CD14-positive monocyte (primary cell): Measurements from ENCODE around the gene NBPF3. TPM values are rescaled to one million over a fixed set of nuclear protein-coding genes. Genes with fewer than 3 reads are reported as not detected.

ENCODE experiments used
- DNase-seq, 3 donors: peaks; one replicate each; pipeline ENCODE4 v3.0.0-alpha.2; 2011 to 2022
- H2AFZ ChIP-seq: 2 replicates; pipeline ENCODE4 v1.6.0; 2012; ENCODE audit warnings: mild to moderate bottlenecking, low read depth, low read length, inconsistent platforms; ENCODE audit not compliant: insufficient read depth, poor library complexity, severe bottlenecking
- H3K27ac ChIP-seq, 2 donors: 1 replicate in 1 of 2; 2 replicates in 1 of 2; pipeline ENCODE4 v1.5.1; 2012 to 2013; ENCODE audit warnings: low read length in 2 of 2, control low read depth in 1 of 2, inconsistent platforms in 1 of 2, low read depth in 1 of 2, mild to moderate bottlenecking in 1 of 2
- H3K27me3 ChIP-seq, 2 donors: one replicate each; pipeline versions ENCODE4 v1.6.0 to v1.6.1; 2011 to 2013; ENCODE audit warnings: low read length in 2 of 2; ENCODE audit not compliant: control insufficient read depth in 2 of 2, insufficient read depth in 2 of 2
- H3K36me3 ChIP-seq, 2 donors: replicated peaks in 1 of 2; 1 replicate in 1 of 2; 2 replicates in 1 of 2; pipeline versions ENCODE4 v1.5.1 to v1.6.1; 2012 to 2013; ENCODE audit warnings: low read length in 2 of 2, control low read depth in 1 of 2, inconsistent platforms in 1 of 2, mild to moderate bottlenecking in 1 of 2; ENCODE audit not compliant: insufficient read depth in 2 of 2, control insufficient read depth in 1 of 2
- H3K4me1 ChIP-seq, 2 donors: 1 replicate in 1 of 2; 2 replicates in 1 of 2; pipeline versions ENCODE4 v1.5.1 to v1.6.1; 2012 to 2013; ENCODE audit warnings: low read length in 2 of 2, control low read depth in 1 of 2, inconsistent platforms in 1 of 2, mild to moderate bottlenecking in 1 of 2, moderate library complexity in 1 of 2; ENCODE audit not compliant: insufficient read depth in 2 of 2, control insufficient read depth in 1 of 2
- H3K4me2 ChIP-seq: replicated peaks from 2 replicates; pipeline ENCODE3; 2012; ENCODE audit warnings: low read length, moderate library complexity, mild to moderate bottlenecking; ENCODE audit not compliant: poor library complexity, severe bottlenecking; ENCODE audit errors: extremely low read depth
- H3K4me3 ChIP-seq, 3 experiments: fragments of 200-600 bp in 1 of 3; sonication (generic) in 1 of 3; replicated peaks in 1 of 3; 1 replicate in 2 of 3; 2 replicates in 1 of 3; pipeline ENCODE4 v1.5.1; 2011 to 2013; ENCODE audit warnings: low read length in 3 of 3, mild to moderate bottlenecking in 3 of 3, control low read depth in 2 of 3, low read depth in 2 of 3, inconsistent platforms in 1 of 3, moderate library complexity in 1 of 3
- H3K79me2 ChIP-seq: 2 replicates; pipeline ENCODE4 v1.6.0; 2012; ENCODE audit warnings: mild to moderate bottlenecking, control low read depth, inconsistent platforms, low read length, moderate library complexity; ENCODE audit not compliant: insufficient read depth
- H3K9ac ChIP-seq: 2 replicates; pipeline ENCODE4 v1.6.0; 2017; ENCODE audit warnings: low read length, mild to moderate bottlenecking; ENCODE audit not compliant: insufficient read depth, poor library complexity, severe bottlenecking
- H3K9me3 ChIP-seq, 2 donors: replicated peaks in 1 of 2; 1 replicate in 1 of 2; 2 replicates in 1 of 2; pipeline versions ENCODE4 v1.5.1 to v1.6.1; 2012 to 2013; ENCODE audit warnings: low read length in 2 of 2, control low read depth in 1 of 2; ENCODE audit not compliant: control insufficient read depth in 1 of 2, insufficient read depth in 1 of 2
- H4K20me1 ChIP-seq: 2 replicates; pipeline ENCODE4 v1.6.0; 2012; ENCODE audit warnings: mild to moderate bottlenecking, low read length, control low read depth, moderate library complexity; ENCODE audit not compliant: insufficient read depth
- H3K27ac Mint-ChIP-seq, 7 donors: one replicate each; pipeline ENCODE4 v1.8.0; 2020; ENCODE audit warnings: mild to moderate bottlenecking in 7 of 7, mixed read lengths in 7 of 7, moderate library complexity in 6 of 7, inconsistent platforms in 2 of 7
- H3K27me3 Mint-ChIP-seq, 3 donors: one replicate each; pipeline ENCODE4 v1.8.0; 2021 to 2022; ENCODE audit warnings: low read depth in 3 of 3, mild to moderate bottlenecking in 3 of 3, mixed read lengths in 3 of 3, moderate library complexity in 3 of 3, inconsistent platforms in 1 of 3
- H3K36me3 Mint-ChIP-seq, 2 donors: one replicate each; pipeline ENCODE4 v1.8.0; 2020; ENCODE audit warnings: mixed read lengths in 2 of 2, inconsistent platforms in 1 of 2, mild to moderate bottlenecking in 1 of 2
- H3K4me1 Mint-ChIP-seq: one replicate; pipeline ENCODE4 v1.8.0; 2020; ENCODE audit warnings: mild to moderate bottlenecking, mixed read lengths
- H3K4me3 Mint-ChIP-seq, 2 donors: one replicate each; pipeline ENCODE4 v1.8.0; 2020; ENCODE audit warnings: mild to moderate bottlenecking in 2 of 2, mixed read lengths in 2 of 2, moderate library complexity in 1 of 2
- H3K9me3 Mint-ChIP-seq, 7 donors: one replicate each; pipeline ENCODE4 v1.8.0; 2020 to 2022; ENCODE audit warnings: mixed read lengths in 7 of 7, mild to moderate bottlenecking in 6 of 7, moderate library complexity in 6 of 7, inconsistent platforms in 2 of 7
- whole genome bisulfite sequencing: methylation state at CpG from one replicate; pipeline ENCODE4 v1.1.5; 2013; ENCODE audit warnings: missing lambda C conversion rate; ENCODE audit not compliant: insufficient coverage; 5-methylcytosine and 5-hydroxymethylcytosine counted together
- intact Hi-C, 2 donors: fragments of 100-400 bp; cut with micrococcal nuclease; formaldehyde crosslinking; loops; one replicate each; pipeline versions ENCODE4 v1.15.0 to v1.15.1; 2023
- polyA plus RNA-seq, 3 donors: library from polyadenylated mRNA; depleted of rRNA in 1 of 3; unstranded in 2 of 3; stranded (reverse) in 1 of 3; fragments of 300-500 nt in 2 of 3; fragments of >200 nt in 1 of 3; fragmentation: Illumina TruSeq in 2 of 3; gene quantifications; 1 replicate in 2 of 3; 2 replicates in 1 of 3; pipeline ENCODE4 v1.2.3, GENCODE V29; 2012 to 2021
- TF ChIP-seq, protein P1 (sequence below): fragments of 200-600 bp; IDR thresholded peaks from one replicate; pipeline ENCODE4 v1.8.0; 2022; ENCODE audit warnings: antibody characterized with exemption, mild to moderate bottlenecking

NBPF3 gene
- polyA plus RNA-seq, 3 donors = 1.2 to 1.5 TPM; not detected in 1

DNA sequence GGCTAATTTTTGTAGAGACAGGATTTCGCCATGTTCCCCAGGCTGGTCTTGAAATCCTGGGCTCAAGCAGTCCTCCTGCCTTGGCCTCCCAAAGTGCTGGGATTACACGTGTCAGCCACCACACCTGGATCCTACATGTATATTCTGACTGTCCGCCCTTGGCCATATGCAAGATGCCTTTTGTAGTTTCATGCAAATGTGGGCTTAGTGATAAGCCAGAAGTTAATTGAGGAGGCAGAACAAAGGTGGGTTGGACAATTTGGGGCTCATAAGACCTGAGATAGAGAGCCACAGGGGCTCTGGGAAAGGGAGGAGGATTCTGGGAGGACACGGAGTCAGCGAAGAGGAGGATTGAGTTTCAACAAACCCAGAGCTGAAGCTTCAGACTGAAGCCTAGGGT, 94.2 kb downstream of the NBPF3 start:
- no peak overlapping the region for H3K4me3 ChIP-seq
- TF ChIP-seq, protein P1, sequence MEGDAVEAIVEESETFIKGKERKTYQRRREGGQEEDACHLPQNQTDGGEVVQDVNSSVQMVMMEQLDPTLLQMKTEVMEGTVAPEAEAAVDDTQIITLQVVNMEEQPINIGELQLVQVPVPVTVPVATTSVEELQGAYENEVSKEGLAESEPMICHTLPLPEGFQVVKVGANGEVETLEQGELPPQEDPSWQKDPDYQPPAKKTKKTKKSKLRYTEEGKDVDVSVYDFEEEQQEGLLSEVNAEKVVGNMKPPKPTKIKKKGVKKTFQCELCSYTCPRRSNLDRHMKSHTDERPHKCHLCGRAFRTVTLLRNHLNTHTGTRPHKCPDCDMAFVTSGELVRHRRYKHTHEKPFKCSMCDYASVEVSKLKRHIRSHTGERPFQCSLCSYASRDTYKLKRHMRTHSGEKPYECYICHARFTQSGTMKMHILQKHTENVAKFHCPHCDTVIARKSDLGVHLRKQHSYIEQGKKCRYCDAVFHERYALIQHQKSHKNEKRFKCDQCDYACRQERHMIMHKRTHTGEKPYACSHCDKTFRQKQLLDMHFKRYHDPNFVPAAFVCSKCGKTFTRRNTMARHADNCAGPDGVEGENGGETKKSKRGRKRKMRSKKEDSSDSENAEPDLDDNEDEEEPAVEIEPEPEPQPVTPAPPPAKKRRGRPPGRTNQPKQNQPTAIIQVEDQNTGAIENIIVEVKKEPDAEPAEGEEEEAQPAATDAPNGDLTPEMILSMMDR = no peak
- Mint-ChIP-seq H3K4me1 (no peaks in the 10 kb centered on the region), H3K4me3 (peak overlapping the region in 1 of 2 donors; percentile 6), H3K27me3 (peaks cover 32 to 66% (median 42%) of the 10 kb centered on the region in 3 donors), H3K36me3 (no peaks in the 10 kb centered on the region), H3K9me3 (peaks cover 0 to 3% (median 0%) of the 10 kb centered on the region in 7 donors), H3K27ac (no peak overlapping the region)
- H4K20me1 ChIP-seq = no peaks in the 10 kb centered on the region
- WGBS = 87% methylated on average over 3 of the region's 5 CpGs
- peaks cover 0 to 21% of the 10 kb centered on the region in 2 donors for H3K27me3 ChIP-seq
- H3K36me3 ChIP-seq = no peaks in the 10 kb centered on the region
- no peak overlapping the region for H3K27ac ChIP-seq
- no peak overlapping the region for H3K9ac ChIP-seq
- no peaks in the 10 kb centered on the region for H3K4me1 ChIP-seq
- H3K9me3 ChIP-seq = no peaks in the 10 kb centered on the region
- H3K79me2 ChIP-seq = no peaks in the 10 kb centered on the region
- no peak overlapping the region for H2AFZ ChIP-seq
- no peak for DNase-seq
- intact Hi-C loops = no loop called here
- no peak overlapping the region for H3K4me2 ChIP-seq

Other genes starting within 250 kb of the NBPF3 start
- gene ECE1, start 149.7 kb upstream of the NBPF3 start, polyA plus RNA-seq = 10 to 100 TPM; 10.6 to 42.4 (median 23.3) TPM
- not detected for gene ALPL, start 69.3 kb downstream of the NBPF3 start, polyA plus RNA-seq
- gene RAP1GAP, start 229.2 kb downstream of the NBPF3 start, polyA plus RNA-seq = under 1 TPM in 1 of 3 donors, not detected in 2; 0.04 TPM